ENCODE results near the gene ZNF92. TPM values are rescaled to one million over a fixed set of nuclear protein-coding genes. Genes with fewer than 3 reads are reported as not detected.

The ZNF92 gene
- total and polyA plus RNA-seq, 2 of the 13 experiments (the other 11 are each of a cell fraction or from before 2014, with no cell fraction given), result 4.0 to 13.2 TPM

DNA sequence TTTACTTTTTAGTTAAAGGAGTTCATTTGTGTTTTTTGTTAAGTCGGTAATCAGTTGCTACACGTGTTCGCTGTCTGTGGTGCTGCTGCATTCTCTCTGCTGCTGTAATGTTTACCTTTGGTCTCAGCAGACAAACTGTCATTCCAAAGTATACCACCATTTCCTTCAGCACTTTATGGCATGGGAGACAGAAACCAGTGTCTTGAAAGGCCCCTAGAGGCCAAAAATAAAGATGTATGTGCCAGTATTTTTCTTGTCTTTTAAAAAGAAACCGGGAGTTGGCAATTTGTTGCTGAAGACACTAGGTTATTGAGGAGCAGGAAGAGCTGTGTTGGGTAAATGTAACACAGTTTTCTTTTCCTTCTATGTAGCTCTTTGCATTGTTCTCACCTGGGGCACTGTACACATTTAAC, 24.1 kb downstream of the ZNF92 start (continued):
- TF ChIP-seq HMGXB4 (CRISPR knock-in tag; IDR thresholded peaks at IDR 0.05; ENCODE audit: borderline replicate concordance in 1 of 2, low read depth in 1 of 2), result 0 out of 4 replicates have a peak, but pooled peaks of 1 of the 2 experiments have one; percentile 31
- TF ChIP-seq NFATC3 (CRISPR knock-in tag; IDR thresholded peaks at IDR 0.05), result no peak
- no peak for TF ChIP-seq RXRA (CRISPR knock-in tag; IDR thresholded peaks at IDR 0.05)
- peak; percentile 46; the same call in 1 of the 2 replicates for TF ChIP-seq STAG1 (CRISPR knock-in tag; IDR thresholded peaks at IDR 0.05)
- no peak for TF ChIP-seq ESRRA (CRISPR knock-in tag; IDR thresholded peaks at IDR 0.05; ENCODE audit: low read depth)
- no peak for TF ChIP-seq KDM2A (CRISPR knock-in tag; IDR thresholded peaks at IDR 0.05; ENCODE audit: borderline replicate concordance, low read depth)
- peak; percentile 88 for TF ChIP-seq TEAD3 (CRISPR knock-in tag; optimal IDR thresholded peaks at IDR 0.05; ENCODE audit: borderline replicate concordance)
- TF ChIP-seq ZNF292 (CRISPR knock-in tag; IDR thresholded peaks at IDR 0.05; ENCODE audit: borderline replicate concordance, low read depth), result peak; percentile 81; the same call in 1 of the 2 replicates
- TF ChIP-seq ZNF619 (CRISPR knock-in tag; IDR thresholded peaks at IDR 0.05), result no peak
- TF ChIP-seq, protein P1, sequence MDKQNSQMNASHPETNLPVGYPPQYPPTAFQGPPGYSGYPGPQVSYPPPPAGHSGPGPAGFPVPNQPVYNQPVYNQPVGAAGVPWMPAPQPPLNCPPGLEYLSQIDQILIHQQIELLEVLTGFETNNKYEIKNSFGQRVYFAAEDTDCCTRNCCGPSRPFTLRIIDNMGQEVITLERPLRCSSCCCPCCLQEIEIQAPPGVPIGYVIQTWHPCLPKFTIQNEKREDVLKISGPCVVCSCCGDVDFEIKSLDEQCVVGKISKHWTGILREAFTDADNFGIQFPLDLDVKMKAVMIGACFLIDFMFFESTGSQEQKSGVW (CRISPR knock-in tag; IDR thresholded peaks at IDR 0.05; ENCODE audit: borderline replicate concordance), result no peak
- TF ChIP-seq EHMT2 (IDR thresholded peaks at IDR 0.05; ENCODE audit: borderline replicate concordance, low read depth, low read length), result no peak
- TF ChIP-seq ZNF644 (CRISPR knock-in tag; IDR thresholded peaks at IDR 0.05; ENCODE audit: low read depth), result peak; percentile 82
- peak; percentile 97; the same call in 2 of the 3 replicates for TF ChIP-seq MXI1 (IDR thresholded peaks at IDR 0.05; ENCODE audit: borderline replicate concordance, low read depth, low read length)
- TF ChIP-seq, protein P2, sequence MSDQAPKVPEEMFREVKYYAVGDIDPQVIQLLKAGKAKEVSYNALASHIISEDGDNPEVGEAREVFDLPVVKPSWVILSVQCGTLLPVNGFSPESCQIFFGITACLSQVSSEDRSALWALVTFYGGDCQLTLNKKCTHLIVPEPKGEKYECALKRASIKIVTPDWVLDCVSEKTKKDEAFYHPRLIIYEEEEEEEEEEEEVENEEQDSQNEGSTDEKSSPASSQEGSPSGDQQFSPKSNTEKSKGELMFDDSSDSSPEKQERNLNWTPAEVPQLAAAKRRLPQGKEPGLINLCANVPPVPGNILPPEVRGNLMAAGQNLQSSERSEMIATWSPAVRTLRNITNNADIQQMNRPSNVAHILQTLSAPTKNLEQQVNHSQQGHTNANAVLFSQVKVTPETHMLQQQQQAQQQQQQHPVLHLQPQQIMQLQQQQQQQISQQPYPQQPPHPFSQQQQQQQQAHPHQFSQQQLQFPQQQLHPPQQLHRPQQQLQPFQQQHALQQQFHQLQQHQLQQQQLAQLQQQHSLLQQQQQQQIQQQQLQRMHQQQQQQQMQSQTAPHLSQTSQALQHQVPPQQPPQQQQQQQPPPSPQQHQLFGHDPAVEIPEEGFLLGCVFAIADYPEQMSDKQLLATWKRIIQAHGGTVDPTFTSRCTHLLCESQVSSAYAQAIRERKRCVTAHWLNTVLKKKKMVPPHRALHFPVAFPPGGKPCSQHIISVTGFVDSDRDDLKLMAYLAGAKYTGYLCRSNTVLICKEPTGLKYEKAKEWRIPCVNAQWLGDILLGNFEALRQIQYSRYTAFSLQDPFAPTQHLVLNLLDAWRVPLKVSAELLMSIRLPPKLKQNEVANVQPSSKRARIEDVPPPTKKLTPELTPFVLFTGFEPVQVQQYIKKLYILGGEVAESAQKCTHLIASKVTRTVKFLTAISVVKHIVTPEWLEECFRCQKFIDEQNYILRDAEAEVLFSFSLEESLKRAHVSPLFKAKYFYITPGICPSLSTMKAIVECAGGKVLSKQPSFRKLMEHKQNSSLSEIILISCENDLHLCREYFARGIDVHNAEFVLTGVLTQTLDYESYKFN (CRISPR knock-in tag; conservative IDR thresholded peaks at IDR 0.05), result peak; percentile 62
- no peak for TF ChIP-seq CREB1 (IDR thresholded peaks at IDR 0.05)
- no peak for TF ChIP-seq CREB1 (CRISPR knock-in tag; IDR thresholded peaks at IDR 0.05)
- no peak for TF ChIP-seq ZSCAN5A (CRISPR knock-in tag; IDR thresholded peaks at IDR 0.05; ENCODE audit: borderline replicate concordance)
- peak; percentile 61 for TF ChIP-seq CEBPG (CRISPR knock-in tag; IDR thresholded peaks at IDR 0.05)
- no peak for TF ChIP-seq CCDC6 (CRISPR knock-in tag; IDR thresholded peaks at IDR 0.05)
- TF ChIP-seq NR2F2 (IDR thresholded peaks at IDR 0.05; ENCODE audit: borderline replicate concordance, low read depth), result no peak
- no peak for TF ChIP-seq SRY (CRISPR knock-in tag; IDR thresholded peaks at IDR 0.05)
- TF ChIP-seq MEIS2 (CRISPR knock-in tag; IDR thresholded peaks at IDR 0.05), result 0 out of 2 replicates have a peak, but pooled peaks have one; percentile 33
- TF ChIP-seq POGZ (CRISPR knock-in tag; IDR thresholded peaks at IDR 0.05), result peak; percentile 77
- TF ChIP-seq, protein P3, sequence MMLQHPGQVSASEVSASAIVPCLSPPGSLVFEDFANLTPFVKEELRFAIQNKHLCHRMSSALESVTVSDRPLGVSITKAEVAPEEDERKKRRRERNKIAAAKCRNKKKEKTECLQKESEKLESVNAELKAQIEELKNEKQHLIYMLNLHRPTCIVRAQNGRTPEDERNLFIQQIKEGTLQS (CRISPR knock-in tag; IDR thresholded peaks at IDR 0.05), result peak; percentile 53; the same call in 1 of the 2 replicates
- peak; percentile 65 for TF ChIP-seq KAT8 (CRISPR knock-in tag; IDR thresholded peaks at IDR 0.05)
